Activated T-helper 1 cell treated with Interleukin-2 at 50 U/mL for 16 hours (primary cell): ENCODE results near the gene CRYBA4.

Source experiments
- DNase-seq: peaks from one replicate; pipeline ENCODE4 v3.0.0-alpha.2; 2020; ENCODE audit warnings: low read depth

Gene CRYBA4

GRCh38 chr22:26621663-26622062 lies at the start of gene CRYBA4:
TSS of gene CRYBA4 (plus strand) at chr22:26621963. CDS start at chr22:26622597, 634 bp downstream.
- no peak for DNase-seq

- DNase-seq, result no peak
Measured at GRCh38 chr22:26573026-26573662, 48.6 kb upstream of the CRYBA4 start.

- DNase-seq, result no peak
Measured at GRCh38 chr22:26574001-26574723, 47.6 kb upstream of the CRYBA4 start.

GRCh38 chr22:26576026-26576680 lies 45.6 kb upstream of the CRYBA4 start:
- DNase-seq, result no peak

GRCh38 chr22:26577081-26577480 lies 44.7 kb upstream of the CRYBA4 start:
- DNase-seq, result no peak

GRCh38 chr22:26579331-26579886 lies 42.4 kb upstream of the CRYBA4 start:
- peak; percentile 39 for DNase-seq

- no peak for DNase-seq
Measured at GRCh38 chr22:26580240-26580962, 41.4 kb upstream of the CRYBA4 start.

- no peak for DNase-seq
Measured at GRCh38 chr22:26581026-26581425, 40.7 kb upstream of the CRYBA4 start.

- DNase-seq, result no peak
Measured at GRCh38 chr22:26581633-26582168, 40.1 kb upstream of the CRYBA4 start.

- no peak for DNase-seq
Measured at GRCh38 chr22:26584010-26584409, 37.8 kb upstream of the CRYBA4 start.

GRCh38 chr22:26585104-26585790 lies 36.5 kb upstream of the CRYBA4 start:
- no peak for DNase-seq

GRCh38 chr22:26586556-26587325 lies 35.0 kb upstream of the CRYBA4 start:
- no peak for DNase-seq

GRCh38 chr22:26587991-26588613 lies 33.7 kb upstream of the CRYBA4 start:
- DNase-seq, result no peak

GRCh38 chr22:26588729-26589366 lies 32.9 kb upstream of the CRYBA4 start:
- no peak for DNase-seq

GRCh38 chr22:26589367-26589844 lies 32.4 kb upstream of the CRYBA4 start:
- peak; percentile 6 for DNase-seq

- peak; percentile 76 for DNase-seq
Measured at GRCh38 chr22:26589845-26590736, 31.7 kb upstream of the CRYBA4 start, which contains the start of gene TPST2. TSS of gene TPST2 (minus strand) at chr22:26590132. CDS start at chr22:26541630, 48,502 bp downstream.

GRCh38 chr22:26592421-26592891 lies 29.3 kb upstream of the CRYBA4 start:
- DNase-seq, result peak; percentile 22

- no peak for DNase-seq
Measured at GRCh38 chr22:26593763-26594162, 28.0 kb upstream of the CRYBA4 start.
